ENCODE data around the gene TPCN2.

DNA sequence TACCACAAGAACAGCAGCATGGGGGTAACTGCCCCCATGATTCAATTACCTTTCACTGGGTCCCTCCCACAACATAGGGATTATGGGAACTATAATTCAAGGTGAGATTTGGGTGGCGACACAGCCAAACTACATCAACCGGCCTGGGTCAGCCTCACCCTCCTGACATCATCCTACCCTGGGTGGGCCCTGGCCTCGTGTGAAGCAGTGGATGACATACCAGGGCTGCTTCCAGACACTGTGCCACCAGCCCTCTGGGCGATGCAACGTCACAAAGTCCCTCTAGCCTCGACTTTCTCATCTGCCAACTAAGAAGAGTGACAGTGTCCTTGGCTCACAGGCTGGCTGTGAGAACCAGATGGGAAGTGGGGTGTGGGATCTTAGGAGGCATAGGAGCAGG, 8.7 kb upstream of the TPCN2 start:
- TF ChIP-seq, protein P1, sequence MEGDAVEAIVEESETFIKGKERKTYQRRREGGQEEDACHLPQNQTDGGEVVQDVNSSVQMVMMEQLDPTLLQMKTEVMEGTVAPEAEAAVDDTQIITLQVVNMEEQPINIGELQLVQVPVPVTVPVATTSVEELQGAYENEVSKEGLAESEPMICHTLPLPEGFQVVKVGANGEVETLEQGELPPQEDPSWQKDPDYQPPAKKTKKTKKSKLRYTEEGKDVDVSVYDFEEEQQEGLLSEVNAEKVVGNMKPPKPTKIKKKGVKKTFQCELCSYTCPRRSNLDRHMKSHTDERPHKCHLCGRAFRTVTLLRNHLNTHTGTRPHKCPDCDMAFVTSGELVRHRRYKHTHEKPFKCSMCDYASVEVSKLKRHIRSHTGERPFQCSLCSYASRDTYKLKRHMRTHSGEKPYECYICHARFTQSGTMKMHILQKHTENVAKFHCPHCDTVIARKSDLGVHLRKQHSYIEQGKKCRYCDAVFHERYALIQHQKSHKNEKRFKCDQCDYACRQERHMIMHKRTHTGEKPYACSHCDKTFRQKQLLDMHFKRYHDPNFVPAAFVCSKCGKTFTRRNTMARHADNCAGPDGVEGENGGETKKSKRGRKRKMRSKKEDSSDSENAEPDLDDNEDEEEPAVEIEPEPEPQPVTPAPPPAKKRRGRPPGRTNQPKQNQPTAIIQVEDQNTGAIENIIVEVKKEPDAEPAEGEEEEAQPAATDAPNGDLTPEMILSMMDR (conservative IDR thresholded peaks at IDR 0.05; ENCODE audit: low read depth, low read length): no peak
- TF ChIP-seq POLR2A (IDR thresholded peaks at IDR 0.05; ENCODE audit: low read depth, low read length) (no peak), MXI1 (IDR thresholded peaks at IDR 0.05; ENCODE audit: borderline replicate concordance, low read depth, low read length) (no peak), MAZ (IDR thresholded peaks at IDR 0.05; ENCODE audit: borderline replicate concordance, low read depth, low read length) (no peak), CEBPB (IDR thresholded peaks at IDR 0.05; ENCODE audit: low read depth, low read length) (no peak), BHLHE40 (IDR thresholded peaks at IDR 0.05; ENCODE audit: low read depth, low read length) (no peak), RAD21 (IDR thresholded peaks at IDR 0.05; ENCODE audit: low read length) (no peak), SMC3 (IDR thresholded peaks at IDR 0.05; ENCODE audit: low read depth, low read length) (no peak), RFX5 (IDR thresholded peaks at IDR 0.05; ENCODE audit: low read depth, low read length) (no peak), FOS (IDR thresholded peaks at IDR 0.05; ENCODE audit: low read depth, low read length) (no peak), MAFK (IDR thresholded peaks at IDR 0.05; ENCODE audit: low read depth, low read length) (no peak)
- TF ChIP-seq, protein P2, sequence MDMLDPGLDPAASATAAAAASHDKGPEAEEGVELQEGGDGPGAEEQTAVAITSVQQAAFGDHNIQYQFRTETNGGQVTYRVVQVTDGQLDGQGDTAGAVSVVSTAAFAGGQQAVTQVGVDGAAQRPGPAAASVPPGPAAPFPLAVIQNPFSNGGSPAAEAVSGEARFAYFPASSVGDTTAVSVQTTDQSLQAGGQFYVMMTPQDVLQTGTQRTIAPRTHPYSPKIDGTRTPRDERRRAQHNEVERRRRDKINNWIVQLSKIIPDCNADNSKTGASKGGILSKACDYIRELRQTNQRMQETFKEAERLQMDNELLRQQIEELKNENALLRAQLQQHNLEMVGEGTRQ (IDR thresholded peaks at IDR 0.05; ENCODE audit: low read depth, low read length): no peak

Data from IMR-90 (cell line).